H9 (cell line): ENCODE results near the gene DNAJC17. TPM values are rescaled to one million over a fixed set of nuclear protein-coding genes. Genes with fewer than 3 reads are reported as not detected.

Source experiments
- DNase-seq: peaks from one replicate; pipeline ENCODE4 v3.0.0-alpha.2; 2017
- H2AFZ ChIP-seq: one replicate; pipeline ENCODE4 v1.6.1; 2013; ENCODE audit warnings: mild to moderate bottlenecking, low read length, control low read depth, moderate library complexity
- H2AK5ac ChIP-seq: 2 replicates; pipeline ENCODE4 v1.6.1; 2013; ENCODE audit warnings: low read length, control low read depth, mixed read lengths; ENCODE audit not compliant: insufficient read length
- H2BK120ac ChIP-seq: one replicate; pipeline ENCODE4 v1.6.1; 2013; ENCODE audit warnings: low read depth, mild to moderate bottlenecking, low read length, control low read depth, inconsistent platforms; ENCODE audit not compliant: poor library complexity, severe bottlenecking
- H2BK12ac ChIP-seq: 2 replicates; pipeline ENCODE4 v1.6.1; 2013; ENCODE audit warnings: low read length, control low read depth, mixed read lengths, low read depth; ENCODE audit not compliant: insufficient read length
- H2BK15ac ChIP-seq: 2 replicates; pipeline ENCODE4 v1.6.1; 2013; ENCODE audit warnings: low read depth, low read length, control low read depth
- H2BK20ac ChIP-seq: one replicate; pipeline ENCODE4 v1.6.1; 2013; ENCODE audit warnings: low read depth, mild to moderate bottlenecking, low read length, control low read depth, inconsistent platforms; ENCODE audit not compliant: poor library complexity, severe bottlenecking
- H2BK5ac ChIP-seq: 2 replicates; pipeline ENCODE4 v1.6.1; 2013; ENCODE audit warnings: low read length, control low read depth, mixed read lengths; ENCODE audit not compliant: insufficient read length
- H3K14ac ChIP-seq: 2 replicates; pipeline ENCODE4 v1.6.1; 2013; ENCODE audit warnings: low read length, control low read depth; ENCODE audit not compliant: insufficient read depth
- H3K18ac ChIP-seq: 2 replicates; pipeline ENCODE4 v1.6.1; 2013; ENCODE audit warnings: low read depth, mild to moderate bottlenecking, mixed read lengths, low read length, control low read depth; ENCODE audit not compliant: insufficient read length
- H3K23ac ChIP-seq: 2 replicates; pipeline ENCODE4 v1.6.1; 2013; ENCODE audit warnings: low read length, control low read depth, mixed read lengths, low read depth; ENCODE audit not compliant: insufficient read length
- H3K23me2 ChIP-seq: 2 replicates; pipeline ENCODE4 v1.6.1; 2013; ENCODE audit warnings: low read depth, mild to moderate bottlenecking, mixed read lengths, low read length, control low read depth; ENCODE audit not compliant: insufficient read length, poor library complexity, severe bottlenecking
- H3K27ac ChIP-seq: 2 replicates; pipeline ENCODE4 v1.5.1; 2013; ENCODE audit warnings: low read length, control low read depth, mixed read lengths, low read depth; ENCODE audit not compliant: insufficient read length
- H3K27me3 ChIP-seq: 2 replicates; pipeline ENCODE4 v1.6.1; 2013; ENCODE audit warnings: low read length, control low read depth, inconsistent platforms; ENCODE audit not compliant: insufficient read depth
- H3K4ac ChIP-seq: 2 replicates; pipeline ENCODE4 v1.6.1; 2013; ENCODE audit warnings: low read depth, mild to moderate bottlenecking, control low read depth, inconsistent platforms, low read length, moderate library complexity
- H3K4me1 ChIP-seq: 2 replicates; pipeline ENCODE4 v1.6.1; 2013; ENCODE audit warnings: low read length, control low read depth, inconsistent platforms; ENCODE audit not compliant: insufficient read depth
- H3K4me2 ChIP-seq: 2 replicates; pipeline ENCODE4 v1.6.1; 2013; ENCODE audit warnings: low read length, control low read depth, mixed read lengths; ENCODE audit not compliant: insufficient read length, insufficient read depth
- H3K56ac ChIP-seq: 2 replicates; pipeline ENCODE4 v1.6.1; 2013; ENCODE audit warnings: low read depth, mild to moderate bottlenecking, mixed read lengths, low read length, control low read depth; ENCODE audit not compliant: insufficient read length
- H3K79me1 ChIP-seq: 2 replicates; pipeline ENCODE4 v1.6.1; 2013; ENCODE audit warnings: low read depth, mild to moderate bottlenecking, moderate library complexity, low read length, control low read depth, inconsistent platforms; ENCODE audit not compliant: insufficient read depth, poor library complexity, severe bottlenecking
- H3K79me2 ChIP-seq: 2 replicates; pipeline ENCODE4 v1.6.1; 2013; ENCODE audit warnings: low read length, control low read depth, inconsistent platforms; ENCODE audit not compliant: insufficient read depth
- H3K9ac ChIP-seq: 2 replicates; pipeline ENCODE4 v1.6.1; 2013; ENCODE audit warnings: low read length, control low read depth, mixed read lengths; ENCODE audit not compliant: insufficient read length; ENCODE audit errors: extremely low read depth
- H3K9me3 ChIP-seq: one replicate; pipeline ENCODE4 v1.6.1; 2013; ENCODE audit warnings: low read depth, low read length, inconsistent platforms; ENCODE audit not compliant: control insufficient read depth
- H3T11ph ChIP-seq: one replicate; pipeline ENCODE4 v1.6.1; 2013; ENCODE audit warnings: mild to moderate bottlenecking, low read length, control low read depth, inconsistent platforms
- H4K20me1 ChIP-seq: one replicate; pipeline ENCODE4 v1.6.1; 2013; ENCODE audit not compliant: control insufficient read depth, insufficient read length, insufficient read depth
- H4K5ac ChIP-seq: 2 replicates; pipeline ENCODE4 v1.6.1; 2013; ENCODE audit warnings: low read depth, mild to moderate bottlenecking, mixed read lengths, low read length, control low read depth; ENCODE audit not compliant: insufficient read length
- H4K8ac ChIP-seq: replicated peaks from 2 replicates; pipeline ENCODE4 v1.6.1; 2013; ENCODE audit warnings: low read length, control low read depth, mixed read lengths, low read depth; ENCODE audit not compliant: insufficient read length
- H4K91ac ChIP-seq: 2 replicates; pipeline ENCODE4 v1.6.1; 2013; ENCODE audit warnings: low read depth, mild to moderate bottlenecking, moderate library complexity, mixed read lengths, low read length, control low read depth; ENCODE audit not compliant: insufficient read length
- H3K27ac Mint-ChIP-seq, 3 experiments: 2 replicates in 2 of 3; 3 replicates in 1 of 3; pipeline ENCODE4 v1.8.0; 2020 to 2021; ENCODE audit warnings: mixed read lengths in 3 of 3, mild to moderate bottlenecking in 1 of 3, moderate library complexity in 1 of 3
- H3K27me3 Mint-ChIP-seq: 2 replicates; pipeline ENCODE4 v1.8.0; 2021; ENCODE audit warnings: low read depth, mild to moderate bottlenecking, moderate library complexity, mixed read lengths
- H3K36me3 Mint-ChIP-seq, 3 experiments: 2 replicates in 2 of 3; 3 replicates in 1 of 3; pipeline ENCODE4 v1.8.0; 2020 to 2021; ENCODE audit warnings: low read depth in 3 of 3, mixed read lengths in 3 of 3; ENCODE audit not compliant: insufficient read depth in 1 of 3
- H3K4me1 Mint-ChIP-seq, 2 experiments: 2 replicates each; pipeline ENCODE4 v1.8.0; 2020; ENCODE audit warnings: mixed read lengths in 2 of 2
- H3K4me3 Mint-ChIP-seq, 2 experiments: 2 replicates in 1 of 2; 3 replicates in 1 of 2; pipeline ENCODE4 v1.8.0; 2020 to 2021; ENCODE audit warnings: mild to moderate bottlenecking in 2 of 2, mixed read lengths in 2 of 2, moderate library complexity in 1 of 2
- H3K9me3 Mint-ChIP-seq, 2 experiments: 2 replicates in 1 of 2; 3 replicates in 1 of 2; pipeline ENCODE4 v1.8.0; 2020; ENCODE audit warnings: mild to moderate bottlenecking in 2 of 2, mixed read lengths in 2 of 2, moderate library complexity in 1 of 2
- WGBS: extraction: QIAGEN DNeasy Blood & Tissue Kit; methylation state at CpG from one replicate; pipeline ENCODE4 v1.1.7; 2013; ENCODE audit warnings: missing lambda C conversion rate, low lambda C conversion rate, mixed read lengths; ENCODE audit not compliant: insufficient read length; ENCODE audit errors: extremely low coverage; 5-methylcytosine and 5-hydroxymethylcytosine counted together
- total RNA-seq: library from RNA; stranded (reverse); gene quantifications from 2 replicates; pipeline ENCODE4 v1.2.1, GENCODE V29; 2021
- TF ChIP-seq, protein P1 (sequence below): fragments of 200-600 bp; sonication (generic); conservative IDR thresholded peaks from 3 replicates; pipeline ENCODE4 v1.8.0; 2021; ENCODE audit warnings: antibody characterized with exemption, mild to moderate bottlenecking

Gene DNAJC17
- total RNA-seq, 1 experiment from 2014 or later, result 38.3 TPM

DNA sequence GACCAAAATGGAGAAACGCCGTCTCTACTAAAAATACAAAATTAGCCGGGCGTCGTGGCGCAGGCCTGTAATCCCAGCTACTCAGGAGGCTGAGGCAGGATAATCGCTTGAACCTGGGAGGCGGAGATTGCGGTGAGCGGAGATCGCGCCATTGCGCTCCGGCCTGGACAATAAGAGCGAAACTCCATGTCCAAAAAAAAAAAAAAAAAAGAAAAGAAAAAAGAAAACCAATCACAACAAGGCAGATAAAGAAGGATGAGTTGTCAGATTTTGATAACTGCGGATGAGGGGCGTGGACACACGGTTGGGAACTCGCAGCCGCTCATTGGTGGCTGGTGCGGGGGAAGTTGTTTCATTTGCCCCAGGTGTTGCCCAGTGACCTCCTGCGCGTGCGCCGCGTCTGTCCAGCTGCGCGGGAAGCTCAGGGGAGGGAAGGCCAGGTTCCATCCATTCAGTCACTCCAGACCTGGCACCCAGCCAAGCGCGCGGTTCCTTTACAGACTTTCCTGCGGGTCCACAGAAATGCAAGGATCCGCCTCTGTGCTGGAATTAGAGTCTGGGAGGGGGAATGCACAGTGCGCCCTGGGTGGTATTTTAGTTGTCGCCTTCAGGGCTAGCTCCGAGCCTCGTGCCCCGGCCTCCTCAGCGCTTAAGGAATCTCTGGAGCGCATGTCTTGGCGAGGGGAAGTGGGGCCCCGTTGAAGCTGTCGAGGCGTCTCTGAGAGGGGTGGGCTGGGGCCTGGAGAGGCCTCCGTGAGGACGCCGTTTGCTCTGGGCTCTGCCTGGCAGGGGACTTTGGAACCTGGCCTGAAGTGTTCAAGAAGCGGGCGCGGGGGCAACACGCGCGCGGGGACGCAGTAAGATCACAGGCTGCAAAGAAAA lies 44.1 kb downstream of the DNAJC17 start:
- H2BK5ac ChIP-seq, result no peak overlapping the region
- H4K20me1 ChIP-seq, result no peaks in the 10 kb centered on the region
- H2BK12ac ChIP-seq, result no peak overlapping the region
- H2AFZ ChIP-seq, result no peak overlapping the region
- no peak overlapping the region for H2BK20ac ChIP-seq
- peaks cover 29 to 31% of the 10 kb centered on the region in 2 experiments for H3K4me1 Mint-ChIP-seq
- no peak overlapping the region for H3T11ph ChIP-seq
- H3K23ac ChIP-seq, result no peak overlapping the region
- no peak overlapping the region for H2AK5ac ChIP-seq
- peaks cover 9% of the 10 kb centered on the region; the same call in 1 of the 2 replicates for H3K27me3 Mint-ChIP-seq
- no peak overlapping the region for H4K5ac ChIP-seq
- TF ChIP-seq, protein P1, sequence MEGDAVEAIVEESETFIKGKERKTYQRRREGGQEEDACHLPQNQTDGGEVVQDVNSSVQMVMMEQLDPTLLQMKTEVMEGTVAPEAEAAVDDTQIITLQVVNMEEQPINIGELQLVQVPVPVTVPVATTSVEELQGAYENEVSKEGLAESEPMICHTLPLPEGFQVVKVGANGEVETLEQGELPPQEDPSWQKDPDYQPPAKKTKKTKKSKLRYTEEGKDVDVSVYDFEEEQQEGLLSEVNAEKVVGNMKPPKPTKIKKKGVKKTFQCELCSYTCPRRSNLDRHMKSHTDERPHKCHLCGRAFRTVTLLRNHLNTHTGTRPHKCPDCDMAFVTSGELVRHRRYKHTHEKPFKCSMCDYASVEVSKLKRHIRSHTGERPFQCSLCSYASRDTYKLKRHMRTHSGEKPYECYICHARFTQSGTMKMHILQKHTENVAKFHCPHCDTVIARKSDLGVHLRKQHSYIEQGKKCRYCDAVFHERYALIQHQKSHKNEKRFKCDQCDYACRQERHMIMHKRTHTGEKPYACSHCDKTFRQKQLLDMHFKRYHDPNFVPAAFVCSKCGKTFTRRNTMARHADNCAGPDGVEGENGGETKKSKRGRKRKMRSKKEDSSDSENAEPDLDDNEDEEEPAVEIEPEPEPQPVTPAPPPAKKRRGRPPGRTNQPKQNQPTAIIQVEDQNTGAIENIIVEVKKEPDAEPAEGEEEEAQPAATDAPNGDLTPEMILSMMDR, result no peak
- no peak overlapping the region for H4K91ac ChIP-seq
- peak; percentile 64 for DNase-seq
- H3K79me1 ChIP-seq, result no peaks in the 10 kb centered on the region
- H3K56ac ChIP-seq, result no peak overlapping the region
- WGBS, result no CpG with 5 or more reads among the region's 55 CpGs
- no peak overlapping the region for H2BK15ac ChIP-seq
- no peaks in the 10 kb centered on the region for H3K27me3 ChIP-seq
- peak overlapping the region; percentile 50 for H3K4me2 ChIP-seq
- H3K36me3 Mint-ChIP-seq, result peaks cover 0 to 3% (median 0%) of the 10 kb centered on the region in 3 experiments; a peak in 4 of 7 replicates
- H3K9ac ChIP-seq, result no peak overlapping the region
- no peak overlapping the region for H3K4ac ChIP-seq
- H3K18ac ChIP-seq, result peak overlapping the region; percentile 51
- no peaks in the 10 kb centered on the region for H3K9me3 ChIP-seq
- no peaks in the 10 kb centered on the region for H3K79me2 ChIP-seq
- H3K27ac ChIP-seq, result no peak overlapping the region
- no peaks in the 10 kb centered on the region for H3K23me2 ChIP-seq
- H2BK120ac ChIP-seq, result no peak overlapping the region
- peak overlapping the region; percentile 61; the same call in 1 of the 2 replicates for H3K14ac ChIP-seq
- peak overlapping the region; percentile 76 to 85 for H3K4me3 Mint-ChIP-seq
- H3K27ac Mint-ChIP-seq, result no peak overlapping the region
- no peak overlapping the region for H4K8ac ChIP-seq
- H3K9me3 Mint-ChIP-seq, result no peaks in the 10 kb centered on the region
- H3K4me1 ChIP-seq, result peaks cover 4% of the 10 kb centered on the region; the same call in 1 of the 2 replicates
